Measurements from ENCODE around the gene SLCO4A1.

DNA sequence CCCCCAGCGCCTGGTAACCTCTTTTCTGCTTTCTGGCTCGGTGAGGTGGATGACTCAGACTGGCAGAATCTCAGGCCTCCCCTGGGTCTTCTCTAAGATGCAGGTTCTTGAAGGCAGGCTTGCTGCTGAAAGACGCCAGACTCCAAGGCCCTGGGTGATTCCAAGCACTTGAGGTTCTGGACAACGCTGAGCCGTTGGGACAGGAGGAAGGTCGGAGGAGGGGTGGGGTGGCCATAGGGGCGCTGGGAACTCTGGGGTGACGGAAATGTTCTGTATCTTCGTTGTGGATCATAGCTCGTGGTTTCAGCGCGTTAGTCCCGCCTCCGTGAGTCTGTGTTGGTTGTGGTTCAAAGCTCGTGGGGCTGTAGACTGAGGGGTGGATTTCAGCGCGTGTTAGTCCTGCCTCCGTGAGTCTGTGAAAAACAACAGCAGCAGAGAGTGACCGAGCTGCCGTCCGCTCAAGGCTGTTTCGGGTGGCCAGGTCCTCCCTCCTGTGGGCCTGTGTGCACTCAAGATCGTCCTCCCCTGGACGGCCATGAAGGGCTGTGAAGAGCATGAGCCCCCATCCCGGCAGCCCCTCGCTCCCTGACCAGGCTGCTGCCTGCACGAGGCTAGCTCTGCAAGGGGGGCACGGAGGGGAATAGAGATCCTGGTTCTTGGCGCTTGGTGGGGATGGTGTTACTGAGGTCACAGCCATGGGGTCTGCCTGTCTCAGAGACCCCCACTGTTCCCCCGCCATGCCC, 74.1 kb downstream of the SLCO4A1 start:
- TF ChIP-seq EZH2 (IDR thresholded peaks at IDR 0.05; ENCODE audit: low read length, unreplicated experiment): no peak
- TF ChIP-seq, protein P1, sequence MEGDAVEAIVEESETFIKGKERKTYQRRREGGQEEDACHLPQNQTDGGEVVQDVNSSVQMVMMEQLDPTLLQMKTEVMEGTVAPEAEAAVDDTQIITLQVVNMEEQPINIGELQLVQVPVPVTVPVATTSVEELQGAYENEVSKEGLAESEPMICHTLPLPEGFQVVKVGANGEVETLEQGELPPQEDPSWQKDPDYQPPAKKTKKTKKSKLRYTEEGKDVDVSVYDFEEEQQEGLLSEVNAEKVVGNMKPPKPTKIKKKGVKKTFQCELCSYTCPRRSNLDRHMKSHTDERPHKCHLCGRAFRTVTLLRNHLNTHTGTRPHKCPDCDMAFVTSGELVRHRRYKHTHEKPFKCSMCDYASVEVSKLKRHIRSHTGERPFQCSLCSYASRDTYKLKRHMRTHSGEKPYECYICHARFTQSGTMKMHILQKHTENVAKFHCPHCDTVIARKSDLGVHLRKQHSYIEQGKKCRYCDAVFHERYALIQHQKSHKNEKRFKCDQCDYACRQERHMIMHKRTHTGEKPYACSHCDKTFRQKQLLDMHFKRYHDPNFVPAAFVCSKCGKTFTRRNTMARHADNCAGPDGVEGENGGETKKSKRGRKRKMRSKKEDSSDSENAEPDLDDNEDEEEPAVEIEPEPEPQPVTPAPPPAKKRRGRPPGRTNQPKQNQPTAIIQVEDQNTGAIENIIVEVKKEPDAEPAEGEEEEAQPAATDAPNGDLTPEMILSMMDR (conservative IDR thresholded peaks at IDR 0.05; ENCODE audit: low read depth, low read length): no peak
